ENCODE data around the gene ST6GALNAC3. TPM values are rescaled to one million over a fixed set of nuclear protein-coding genes. Genes with fewer than 3 reads are reported as not detected.

The ST6GALNAC3 gene
- polyA plus RNA-seq, 2 of the 4 experiments (the other 2 are of a cell fraction), result 1.1 to 1.2 TPM

DNA sequence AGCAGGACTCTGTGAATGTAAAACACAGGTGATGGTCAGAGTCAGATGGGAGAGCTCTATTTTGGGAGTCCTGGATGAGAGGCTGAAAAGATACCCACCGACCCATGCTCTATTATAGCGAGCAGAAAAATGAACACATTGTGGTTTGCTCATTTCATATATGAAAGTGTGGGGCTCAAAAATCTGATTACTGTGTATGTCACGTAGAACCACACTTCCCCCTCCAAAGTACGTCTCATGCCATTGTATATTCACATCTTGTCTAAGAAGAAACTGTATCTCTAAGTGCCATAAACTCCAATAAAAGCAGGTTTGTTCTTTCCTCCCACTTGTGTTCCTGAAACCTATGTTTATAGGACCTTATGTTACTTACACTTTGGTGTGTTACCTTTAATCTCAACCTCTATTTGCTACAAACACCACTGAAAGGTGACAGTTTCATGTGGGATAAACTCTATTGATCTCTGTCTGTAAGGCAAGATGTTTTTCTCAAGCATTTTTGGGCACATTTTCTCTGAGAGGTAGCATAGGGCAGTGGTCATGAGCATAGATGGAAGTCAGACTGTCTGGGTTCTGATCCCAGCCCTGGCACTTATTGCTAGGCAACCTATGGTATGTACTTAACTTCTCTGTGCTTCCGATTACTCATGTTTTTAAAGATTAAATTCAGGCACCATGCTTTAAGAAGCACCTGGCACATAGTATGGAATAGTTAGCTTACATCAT lies 214.4 kb downstream of the ST6GALNAC3 start:
- Histone ChIP-seq H3K4me3 (no peak overlapping the region), H3K4me1 (no peaks in the 10 kb centered on the region), H3K27ac (no peak overlapping the region), H3K9me3 (no peaks in the 10 kb centered on the region), H3K4me2 (no peak overlapping the region)
- ATAC-seq (no peak), DNase-seq (ENCODE audit: low read depth in 1 of 2, low spot score in 1 of 2) (no peak), FAIRE-seq (no peak)
- CTCF ChIA-PET, result no interaction called here
- TF ChIP-seq MYC (IDR thresholded peaks at IDR 0.05; ENCODE audit: borderline replicate concordance, low read length) (no peak), POLR2A (IDR thresholded peaks at IDR 0.05; ENCODE audit: low read length) (no peak), ZFP36 (IDR thresholded peaks at IDR 0.05; ENCODE audit: borderline replicate concordance, partially characterized antibody) (no peak), BHLHE40 (IDR thresholded peaks at IDR 0.05; ENCODE audit: low read depth, low read length) (no peak), HOXA7 (CRISPR knock-in tag; IDR thresholded peaks at IDR 0.05) (no peak), HDAC2 (IDR thresholded peaks at IDR 0.05) (no peak), RCOR1 (IDR thresholded peaks at IDR 0.05; ENCODE audit: low read depth, low read length) (no peak), PHF8 (IDR thresholded peaks at IDR 0.05; ENCODE audit: borderline replicate concordance, low read depth) (no peak), SMC3 (IDR thresholded peaks at IDR 0.05) (no peak), SREBF2 (IDR thresholded peaks at IDR 0.05) (no peak), TP53 (CRISPR knock-in tag; IDR thresholded peaks at IDR 0.05) (no peak), CHD4 (IDR thresholded peaks at IDR 0.05; ENCODE audit: borderline replicate concordance) (no peak)
- TF ChIP-seq, protein P1, sequence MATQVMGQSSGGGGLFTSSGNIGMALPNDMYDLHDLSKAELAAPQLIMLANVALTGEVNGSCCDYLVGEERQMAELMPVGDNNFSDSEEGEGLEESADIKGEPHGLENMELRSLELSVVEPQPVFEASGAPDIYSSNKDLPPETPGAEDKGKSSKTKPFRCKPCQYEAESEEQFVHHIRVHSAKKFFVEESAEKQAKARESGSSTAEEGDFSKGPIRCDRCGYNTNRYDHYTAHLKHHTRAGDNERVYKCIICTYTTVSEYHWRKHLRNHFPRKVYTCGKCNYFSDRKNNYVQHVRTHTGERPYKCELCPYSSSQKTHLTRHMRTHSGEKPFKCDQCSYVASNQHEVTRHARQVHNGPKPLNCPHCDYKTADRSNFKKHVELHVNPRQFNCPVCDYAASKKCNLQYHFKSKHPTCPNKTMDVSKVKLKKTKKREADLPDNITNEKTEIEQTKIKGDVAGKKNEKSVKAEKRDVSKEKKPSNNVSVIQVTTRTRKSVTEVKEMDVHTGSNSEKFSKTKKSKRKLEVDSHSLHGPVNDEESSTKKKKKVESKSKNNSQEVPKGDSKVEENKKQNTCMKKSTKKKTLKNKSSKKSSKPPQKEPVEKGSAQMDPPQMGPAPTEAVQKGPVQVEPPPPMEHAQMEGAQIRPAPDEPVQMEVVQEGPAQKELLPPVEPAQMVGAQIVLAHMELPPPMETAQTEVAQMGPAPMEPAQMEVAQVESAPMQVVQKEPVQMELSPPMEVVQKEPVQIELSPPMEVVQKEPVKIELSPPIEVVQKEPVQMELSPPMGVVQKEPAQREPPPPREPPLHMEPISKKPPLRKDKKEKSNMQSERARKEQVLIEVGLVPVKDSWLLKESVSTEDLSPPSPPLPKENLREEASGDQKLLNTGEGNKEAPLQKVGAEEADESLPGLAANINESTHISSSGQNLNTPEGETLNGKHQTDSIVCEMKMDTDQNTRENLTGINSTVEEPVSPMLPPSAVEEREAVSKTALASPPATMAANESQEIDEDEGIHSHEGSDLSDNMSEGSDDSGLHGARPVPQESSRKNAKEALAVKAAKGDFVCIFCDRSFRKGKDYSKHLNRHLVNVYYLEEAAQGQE (IDR thresholded peaks at IDR 0.05), result no peak
- TF ChIP-seq, protein P2, sequence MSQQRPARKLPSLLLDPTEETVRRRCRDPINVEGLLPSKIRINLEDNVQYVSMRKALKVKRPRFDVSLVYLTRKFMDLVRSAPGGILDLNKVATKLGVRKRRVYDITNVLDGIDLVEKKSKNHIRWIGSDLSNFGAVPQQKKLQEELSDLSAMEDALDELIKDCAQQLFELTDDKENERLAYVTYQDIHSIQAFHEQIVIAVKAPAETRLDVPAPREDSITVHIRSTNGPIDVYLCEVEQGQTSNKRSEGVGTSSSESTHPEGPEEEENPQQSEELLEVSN (IDR thresholded peaks at IDR 0.05; ENCODE audit: borderline replicate concordance, low read depth), result no peak
- WGBS (ENCODE audit: missing lambda C conversion rate), result 22% methylated on average over 5 of the region's 5 CpGs
- POLR2A ChIA-PET, result no interaction called here

DNA sequence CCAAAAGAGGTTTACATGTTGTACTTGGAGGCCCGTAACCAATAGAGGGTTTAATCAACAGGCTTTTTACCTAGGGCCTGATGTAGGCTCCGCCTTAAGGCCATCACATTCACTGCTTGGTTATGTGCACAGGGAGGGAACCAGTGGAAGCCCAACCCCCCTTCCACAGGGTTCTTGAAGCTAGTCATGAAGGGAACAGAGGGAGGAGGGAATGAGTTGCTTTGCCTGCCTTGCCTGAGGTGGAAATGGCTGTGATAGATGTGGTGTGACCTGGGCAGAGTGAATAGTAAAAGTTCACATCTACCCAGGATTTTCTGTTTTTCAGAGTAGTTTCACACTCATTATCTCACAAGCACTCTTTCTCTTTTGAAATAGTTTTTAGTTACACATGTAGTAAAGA lies 215.1 kb downstream of the ST6GALNAC3 start:
- no peaks in the 10 kb centered on the region for H3K4me1 ChIP-seq
- no peak overlapping the region for H3K4me3 ChIP-seq
- no peak overlapping the region for H3K27ac ChIP-seq
- FAIRE-seq (no peak), ATAC-seq (no peak), DNase-seq (ENCODE audit: low read depth in 1 of 2, low spot score in 1 of 2) (no peak)
- 27% methylated on average over 2 of the region's 2 CpGs for WGBS (ENCODE audit: missing lambda C conversion rate)
- ChIA-PET POLR2A (no interaction called here), CTCF (no interaction called here)
- no peak overlapping the region for H3K4me2 ChIP-seq
- TF ChIP-seq KDM5A (IDR thresholded peaks at IDR 0.05) (no peak), EP300 (IDR thresholded peaks at IDR 0.05) (no peak), CHD2 (IDR thresholded peaks at IDR 0.05; ENCODE audit: low read length, partially characterized antibody) (no peak)
- no peaks in the 10 kb centered on the region for H3K9me3 ChIP-seq

DNA sequence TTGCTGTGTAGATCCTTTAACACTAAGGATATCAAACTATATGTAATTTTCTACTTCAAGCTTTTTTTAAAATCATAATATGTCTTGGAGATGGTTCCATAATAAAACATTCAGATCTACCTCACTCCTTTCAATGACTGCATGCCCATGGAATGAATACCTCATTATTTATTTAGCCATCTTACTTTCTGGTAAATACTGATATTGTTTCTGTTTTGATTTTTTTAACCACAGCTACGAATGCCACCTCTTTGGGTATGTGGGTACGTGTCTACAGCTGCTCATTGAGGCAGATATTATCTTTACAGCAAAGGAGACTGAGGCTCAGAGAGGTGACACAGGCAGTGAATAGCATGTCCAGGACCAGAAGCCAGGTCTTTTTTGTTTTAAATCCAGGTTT lies 215.7 kb downstream of the ST6GALNAC3 start:
- no peak overlapping the region for H3K4me3 ChIP-seq
- no peaks in the 10 kb centered on the region for H3K4me1 ChIP-seq
- DNase-seq (ENCODE audit: low read depth in 1 of 2, low spot score in 1 of 2), result no peak
- POLR2A ChIA-PET, result no interaction called here
- FAIRE-seq, result no peak
- H3K9me3 ChIP-seq, result no peaks in the 10 kb centered on the region
- CTCF ChIA-PET, result no interaction called here
- no peak for ATAC-seq
- no peak for TF ChIP-seq GATA3 (IDR thresholded peaks at IDR 0.05; ENCODE audit: borderline replicate concordance)
- TF ChIP-seq TFCP2L1 (CRISPR knock-in tag; IDR thresholded peaks at IDR 0.05), result no peak
- no peak for TF ChIP-seq KDM1A (IDR thresholded peaks at IDR 0.05; ENCODE audit: low read depth)
- no peak for TF ChIP-seq BHLHE40 (IDR thresholded peaks at IDR 0.05; ENCODE audit: low read depth, low read length)
- TF ChIP-seq PHF8 (IDR thresholded peaks at IDR 0.05; ENCODE audit: borderline replicate concordance, low read depth), result no peak
- no peak for TF ChIP-seq NPAS2 (CRISPR knock-in tag; IDR thresholded peaks at IDR 0.05; ENCODE audit: borderline replicate concordance)
- no peak overlapping the region for H3K4me2 ChIP-seq
- 16% methylated on average over 2 of the region's 2 CpGs for WGBS (ENCODE audit: missing lambda C conversion rate)
- H3K27ac ChIP-seq, result no peak overlapping the region

Data from A549 (cell line).